HepG2 (cell line): ENCODE data around the gene RREB1. TPM values are rescaled to one million over a fixed set of nuclear protein-coding genes. Genes with fewer than 3 reads are reported as not detected.

Experiments used
- ATM ChIP-seq: fragments of 450-650 bp; IDR thresholded peaks from 2 replicates; pipeline ENCODE4 v1.7.1; 2017; ENCODE audit warnings: mild to moderate bottlenecking, borderline replicate concordance
- HNF1A ChIP-seq, 2 experiments: sonication (generic) in 1 of 2; formaldehyde crosslinking in 1 of 2; IDR thresholded peaks; 2 replicates each; pipeline versions ENCODE4 v1.4.0 to v1.6.1; 2016 to 2020; ENCODE audit warnings: borderline replicate concordance in 1 of 2, low read depth in 1 of 2, mild to moderate bottlenecking in 1 of 2, missing genetic modification reagents in 1 of 2
- IKZF5 ChIP-seq: IDR thresholded peaks from 2 replicates; pipeline ENCODE4 v1.6.1; 2018; ENCODE audit warnings: missing genetic modification reagents, mild to moderate bottlenecking, missing compliant biosample characterization
- KLF11 ChIP-seq: IDR thresholded peaks from 2 replicates; pipeline ENCODE4 v1.6.1; 2016; ENCODE audit warnings: missing compliant biosample characterization
- KLF6 ChIP-seq: IDR thresholded peaks from 2 replicates; pipeline ENCODE4 v1.8.0; 2016; ENCODE audit warnings: missing biosample characterization, missing genetic modification reagents
- KMT2B ChIP-seq: IDR thresholded peaks from 2 replicates; pipeline ENCODE4 v1.6.1; 2016; ENCODE audit warnings: missing genetic modification reagents, missing compliant biosample characterization
- MBNL3 ChIP-seq: fragments of 250-450 bp; sonication (Bioruptor Pico); conservative IDR thresholded peaks from 2 replicates; pipeline ENCODE4 v1.8.0; 2022; ENCODE audit warnings: mild to moderate bottlenecking, inconsistent platforms
- MEIS1 ChIP-seq: sonication (generic); formaldehyde crosslinking; IDR thresholded peaks from 2 replicates; pipeline ENCODE4 v1.9.0; 2021; ENCODE audit warnings: mild to moderate bottlenecking, missing genetic modification reagents, moderate library complexity, borderline replicate concordance
- MEIS2 ChIP-seq: sonication (generic); formaldehyde crosslinking; IDR thresholded peaks from 2 replicates; pipeline ENCODE4 v1.9.0; 2021; ENCODE audit warnings: mild to moderate bottlenecking, missing genetic modification reagents
- PPARG ChIP-seq: conservative IDR thresholded peaks from 2 replicates; pipeline ENCODE4 v1.6.1; 2016; ENCODE audit warnings: missing biosample characterization, missing genetic modification reagents
- SMAD3 ChIP-seq: sonication (generic); formaldehyde crosslinking; IDR thresholded peaks from 2 replicates; pipeline ENCODE4 v1.4.0; 2020; ENCODE audit warnings: missing genetic modification reagents
- ZBTB7B ChIP-seq: sonication (generic); formaldehyde crosslinking; IDR thresholded peaks from 2 replicates; pipeline ENCODE4 v1.4.0; 2020; ENCODE audit warnings: missing genetic modification reagents
- ZFP1 ChIP-seq: IDR thresholded peaks from 2 replicates; pipeline ENCODE4 v1.6.1; 2016
- ZFY ChIP-seq: sonication (generic); formaldehyde crosslinking; IDR thresholded peaks from 2 replicates; pipeline ENCODE4 v1.4.0; 2020; ENCODE audit warnings: missing genetic modification reagents
- ZNF580 ChIP-seq: IDR thresholded peaks from 2 replicates; pipeline ENCODE4 v1.6.1; 2016; ENCODE audit warnings: low read depth, borderline replicate concordance
- ZNF639 ChIP-seq: conservative IDR thresholded peaks from 2 replicates; pipeline ENCODE4 v1.6.1; 2018; ENCODE audit warnings: missing genetic modification reagents
- ZNF749 ChIP-seq: sonication (generic); formaldehyde crosslinking; IDR thresholded peaks from 2 replicates; pipeline ENCODE4 v1.8.0; 2022; ENCODE audit warnings: mild to moderate bottlenecking, missing genetic modification reagents, moderate library complexity, borderline replicate concordance
- polyA plus RNA-seq, 8 experiments: library from polyadenylated mRNA; depleted of rRNA in 3 of 8; stranded (reverse) in 7 of 8; unstranded in 1 of 8; fragments of >200 nt; fragmentation: Illumina TruSeq in 4 of 8; extraction: Trizol in 4 of 8; gene quantifications; 2 replicates each; pipeline versions ENCODE4 v1.2.1 to v1.2.3, GENCODE V29; 2011 to 2016; ENCODE audit warnings: low read depth in 4 of 8, missing spikeins in 1 of 8, mixed read lengths in 1 of 8; ENCODE audit not compliant: insufficient read depth in 1 of 8
- total RNA-seq, 5 experiments: library from RNA; depleted of rRNA; stranded (reverse); fragments of >200 nt; fragmentation: Illumina TruSeq; extraction: Trizol; gene quantifications; 2 replicates each; pipeline ENCODE4 v1.2.3, GENCODE V29; 2016; ENCODE audit warnings: low read depth in 1 of 5
- TF ChIP-seq, protein P1 (sequence below): sonication (generic); formaldehyde crosslinking; IDR thresholded peaks from 2 replicates; pipeline ENCODE4 v1.4.0; 2020; ENCODE audit warnings: missing genetic modification reagents

Gene RREB1
- total and polyA plus RNA-seq, 2 of the 13 experiments (the other 11 are each of a cell fraction or from before 2014, with no cell fraction given): 6.1 to 23.2 TPM

DNA sequence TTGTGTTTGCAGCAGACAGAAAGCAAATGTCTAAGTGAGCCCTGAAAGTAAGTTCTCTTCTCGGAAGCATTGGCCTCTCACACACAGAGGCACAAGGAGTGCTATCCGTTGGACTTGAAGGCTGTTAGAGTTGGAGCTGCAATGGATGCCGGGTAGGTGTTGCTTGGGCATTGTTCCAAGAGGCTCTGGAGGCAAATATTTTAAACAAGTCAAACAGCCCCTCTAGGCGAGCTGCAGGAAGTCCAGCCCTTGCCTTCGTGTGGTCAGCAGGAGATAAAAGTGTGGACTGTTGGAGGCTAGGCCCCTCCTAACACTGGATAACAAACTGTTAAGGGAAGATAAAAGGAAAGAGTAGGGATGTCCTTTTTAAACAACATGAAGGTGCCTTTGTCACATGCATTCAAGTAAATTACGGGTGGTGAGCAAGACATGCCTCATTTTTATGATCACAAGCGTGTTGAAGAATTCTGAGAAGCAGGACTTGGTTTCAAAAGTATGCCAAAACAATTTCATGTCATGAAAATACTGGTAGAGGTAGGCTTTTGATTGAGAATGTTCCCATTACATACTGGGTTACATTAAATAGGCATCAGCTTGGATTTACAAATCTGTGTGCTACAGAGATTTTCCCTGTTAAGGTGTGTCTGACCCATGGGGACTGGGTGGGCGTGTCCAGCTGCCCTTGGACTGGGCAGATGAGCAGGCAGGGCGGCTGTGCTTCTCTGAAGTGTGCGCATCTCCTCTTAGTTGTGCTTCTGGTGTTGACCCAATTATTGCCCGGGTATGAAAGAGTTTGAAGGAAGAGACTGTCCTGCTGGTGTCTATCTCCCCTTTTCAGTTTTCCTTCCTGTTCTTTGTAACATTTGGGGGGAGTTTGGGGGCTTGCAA, 57.5 kb downstream of the RREB1 start (continued):
- TF ChIP-seq ZNF749 (CRISPR knock-in tag): 0 out of 2 replicates have a peak, but pooled peaks have one; percentile 33
- peak; percentile 92 for TF ChIP-seq ZBTB7B
- 0 out of 2 replicates have a peak, but pooled peaks have one; percentile 12 for TF ChIP-seq ZNF639 (CRISPR knock-in tag)
- no peak for TF ChIP-seq KLF6 (CRISPR knock-in tag)
- TF ChIP-seq KMT2B (CRISPR knock-in tag): peak; percentile 54; the same call in 1 of the 2 replicates
- TF ChIP-seq ZNF580 (CRISPR knock-in tag): peak; percentile 60; the same call in 1 of the 2 replicates
- TF ChIP-seq ZFP1 (CRISPR knock-in tag): peak; percentile 73; the same call in 1 of the 2 replicates
- TF ChIP-seq IKZF5 (CRISPR knock-in tag): peak; percentile 64
- TF ChIP-seq HNF1A (IDR thresholded peaks at IDR 0.05; ENCODE audit: low read depth): peak; percentile 66
- TF ChIP-seq HNF1A (CRISPR knock-in tag; IDR thresholded peaks at IDR 0.05; ENCODE audit: borderline replicate concordance): peak; percentile 87; the same call in 1 of the 2 replicates
- TF ChIP-seq ZFY (CRISPR knock-in tag): peak; percentile 69
- TF ChIP-seq KLF11 (CRISPR knock-in tag): 0 out of 2 replicates have a peak, but pooled peaks have one; percentile 46
- no peak for TF ChIP-seq ATM
- TF ChIP-seq SMAD3 (CRISPR knock-in tag): peak; percentile 21; the same call in 1 of the 2 replicates
- TF ChIP-seq, protein P1, sequence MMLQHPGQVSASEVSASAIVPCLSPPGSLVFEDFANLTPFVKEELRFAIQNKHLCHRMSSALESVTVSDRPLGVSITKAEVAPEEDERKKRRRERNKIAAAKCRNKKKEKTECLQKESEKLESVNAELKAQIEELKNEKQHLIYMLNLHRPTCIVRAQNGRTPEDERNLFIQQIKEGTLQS (CRISPR knock-in tag): peak; percentile 17; the same call in 1 of the 2 replicates
- TF ChIP-seq MEIS1 (CRISPR knock-in tag): 0 out of 2 replicates have a peak, but pooled peaks have one; percentile 22
- TF ChIP-seq MBNL3 (CRISPR knock-in tag): no peak
- peak; percentile 79 for TF ChIP-seq PPARG (CRISPR knock-in tag)
- peak; percentile 49; the same call in 1 of the 2 replicates for TF ChIP-seq MEIS2 (CRISPR knock-in tag)
